H1 (cell line): Measurements from ENCODE around the gene SLC12A5. TPM values are rescaled to one million over a fixed set of nuclear protein-coding genes. Genes with fewer than 3 reads are reported as not detected.

Source experiments
- ASH2L ChIP-seq: fragments of 200-600, 300-600 bp; sonication (generic); IDR thresholded peaks from one replicate; pipeline ENCODE4 v1.7.1; 2017; ENCODE audit warnings: low read length
- BACH1 ChIP-seq: IDR thresholded peaks from 2 replicates; pipeline ENCODE4 v1.6.1; 2012; ENCODE audit warnings: low read length, improper control_type of control experiment
- CREB1 ChIP-seq: IDR thresholded peaks from 2 replicates; pipeline ENCODE4 v1.6.1; 2012; ENCODE audit warnings: inconsistent platforms
- CTCF ChIP-seq, 3 experiments: IDR thresholded peaks; 1 replicate in 2 of 3; 2 replicates in 1 of 3; pipeline versions ENCODE4 v1.5.1 to v1.6.1; 2011; ENCODE audit warnings: low read length in 3 of 3, mild to moderate bottlenecking in 3 of 3, inconsistent platforms in 2 of 3, low read depth in 1 of 3, moderate library complexity in 1 of 3; ENCODE audit not compliant: insufficient read depth in 1 of 3; ENCODE audit errors: control extremely low read depth in 1 of 3
- EZH2 ChIP-seq: fragments of 200-600 bp; sonication (generic); IDR thresholded peaks from 2 replicates; pipeline ENCODE4 v1.7.1; 2012; ENCODE audit warnings: low read depth, mild to moderate bottlenecking, moderate library complexity, low read length, inconsistent platforms; ENCODE audit not compliant: severe bottlenecking
- GABPA ChIP-seq: IDR thresholded peaks from 2 replicates; pipeline ENCODE4 v1.6.1; 2011; ENCODE audit warnings: mild to moderate bottlenecking, low read length, moderate library complexity, borderline replicate concordance; ENCODE audit not compliant: insufficient read depth
- GTF2F1 ChIP-seq: IDR thresholded peaks from 2 replicates; pipeline ENCODE4 v1.6.1; 2012; ENCODE audit warnings: low read depth, low read length, improper control_type of control experiment, borderline replicate concordance
- HDAC2 ChIP-seq, 2 experiments: fragments of 300-600 bp in 1 of 2; sonication (generic) in 1 of 2; IDR thresholded peaks; 2 replicates each; pipeline ENCODE4 v1.6.1; 2011 to 2012; ENCODE audit warnings: low read depth in 2 of 2, low read length in 2 of 2, mild to moderate bottlenecking in 2 of 2, moderate library complexity in 2 of 2, borderline replicate concordance in 1 of 2, inconsistent platforms in 1 of 2
- JUN ChIP-seq: IDR thresholded peaks from 2 replicates; pipeline ENCODE4 v1.6.1; 2011; ENCODE audit warnings: low read depth, mild to moderate bottlenecking, improper control_type of control experiment, low read length
- KDM4A ChIP-seq: IDR thresholded peaks from one replicate; pipeline ENCODE4 v1.7.1; 2012; ENCODE audit warnings: low read depth, mild to moderate bottlenecking, moderate library complexity, low read length, inconsistent platforms; ENCODE audit not compliant: severe bottlenecking
- NANOG ChIP-seq: IDR thresholded peaks from 2 replicates; pipeline ENCODE4 v1.6.1; 2011; ENCODE audit warnings: low read length, low read depth, mild to moderate bottlenecking, inconsistent platforms; ENCODE audit not compliant: insufficient read depth, poor library complexity, severe bottlenecking
- PHF8 ChIP-seq: fragments of 200-600 bp; sonication (generic); conservative IDR thresholded peaks from 2 replicates; pipeline ENCODE4 v1.7.1; 2012; ENCODE audit warnings: low read depth, mild to moderate bottlenecking, inconsistent platforms, low read length, moderate library complexity
- POLR2A ChIP-seq, 2 experiments: IDR thresholded peaks; 1 replicate in 1 of 2; 2 replicates in 1 of 2; pipeline ENCODE4 v1.6.1; 2011; ENCODE audit warnings: low read depth in 2 of 2, low read length in 2 of 2, mild to moderate bottlenecking in 2 of 2; ENCODE audit errors: control extremely low read depth in 1 of 2
- RBBP5 ChIP-seq: IDR thresholded peaks from 2 replicates; pipeline ENCODE4 v1.7.1; 2012; ENCODE audit warnings: low read depth, mild to moderate bottlenecking, inconsistent platforms, low read length, moderate library complexity, borderline replicate concordance
- SIN3A ChIP-seq, 2 experiments: IDR thresholded peaks in 1 of 2; conservative IDR thresholded peaks in 1 of 2; 2 replicates each; pipeline ENCODE4 v1.6.1; 2011 to 2012; ENCODE audit warnings: low read length in 2 of 2, improper control_type of control experiment in 1 of 2, low read depth in 1 of 2, mild to moderate bottlenecking in 1 of 2
- SIX5 ChIP-seq: IDR thresholded peaks from 2 replicates; pipeline ENCODE4 v1.6.1; 2011; ENCODE audit warnings: mild to moderate bottlenecking, low read depth, low read length
- SP2 ChIP-seq: IDR thresholded peaks from 2 replicates; pipeline ENCODE4 v1.6.1; 2012; ENCODE audit warnings: mild to moderate bottlenecking, low read length, inconsistent platforms
- TAF1 ChIP-seq: IDR thresholded peaks from 2 replicates; pipeline ENCODE4 v1.6.1; 2011; ENCODE audit warnings: mild to moderate bottlenecking, low read depth, low read length
- TBP ChIP-seq: IDR thresholded peaks from 2 replicates; pipeline ENCODE4 v1.6.1; 2011; ENCODE audit warnings: low read depth, low read length, improper control_type of control experiment
- polyA plus RNA-seq, 7 experiments: library from polyadenylated mRNA; depleted of rRNA in 3 of 7; stranded (reverse) in 5 of 7; unstranded in 2 of 7; fragments of >200 nt in 5 of 7; fragments of 200-250 nt in 2 of 7; gene quantifications; 1 replicate in 5 of 7; 2 replicates in 1 of 7; 4 replicates in 1 of 7; pipeline versions ENCODE4 v1.2.1 to v1.2.3, GENCODE V29; 2011 to 2013; ENCODE audit warnings: missing spikeins in 2 of 7, mixed read lengths in 2 of 7
- total RNA-seq: library from RNA; stranded (reverse); fragmentation: NEBNext Ultra II Directional; extraction: Animal tissue kit (Norgen Biotek cat#: 25700); gene quantifications from 2 replicates; pipeline ENCODE4 v1.2.1, GENCODE V29; 2021
- TF ChIP-seq, protein P1 (sequence below): IDR thresholded peaks from 2 replicates; pipeline ENCODE4 v1.6.1; 2011; ENCODE audit warnings: low read length, improper control_type of control experiment

Gene SLC12A5
- total and polyA plus RNA-seq, 2 of the 8 experiments (the other 6 are each of a cell fraction or from before 2014, with no cell fraction given) = 1.9 to 7.3 TPM

DNA sequence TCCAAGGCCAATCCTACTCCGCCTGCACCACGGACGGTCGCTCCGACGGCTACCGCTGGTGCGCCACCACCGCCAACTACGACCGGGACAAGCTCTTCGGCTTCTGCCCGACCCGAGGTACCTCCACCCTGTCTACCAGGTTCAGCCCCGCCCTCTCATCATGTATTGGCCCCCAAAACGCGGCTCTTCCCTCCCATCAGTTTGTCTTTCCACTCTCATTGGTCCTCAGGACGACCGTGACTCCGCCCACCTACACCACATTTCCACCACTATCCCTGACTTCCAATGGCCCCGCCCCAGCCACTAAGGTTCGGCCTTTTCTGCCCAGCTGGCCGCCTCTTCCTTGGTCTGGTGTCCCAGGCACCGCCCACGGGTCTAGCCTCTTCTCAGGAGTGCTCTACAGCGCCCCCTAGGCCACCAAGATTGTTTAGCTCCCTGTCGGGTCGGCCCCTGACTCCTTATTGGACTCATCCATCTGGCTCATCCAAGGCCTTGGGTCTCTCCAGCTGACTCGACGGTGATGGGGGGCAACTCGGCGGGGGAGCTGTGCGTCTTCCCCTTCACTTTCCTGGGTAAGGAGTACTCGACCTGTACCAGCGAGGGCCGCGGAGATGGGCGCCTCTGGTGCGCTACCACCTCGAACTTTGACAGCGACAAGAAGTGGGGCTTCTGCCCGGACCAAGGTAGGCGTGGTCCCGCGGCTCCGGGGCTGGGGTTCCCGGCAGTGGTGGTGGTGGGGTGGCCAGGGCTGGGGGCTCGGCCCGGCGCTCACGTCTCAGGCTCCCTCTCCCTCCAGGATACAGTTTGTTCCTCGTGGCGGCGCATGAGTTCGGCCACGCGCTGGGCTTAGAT, 17.2 kb upstream of the SLC12A5 start (continued):
- TF ChIP-seq HDAC2 (IDR thresholded peaks at IDR 0.05; ENCODE audit: borderline replicate concordance in 1 of 2, low read depth in 2 of 2, low read length in 2 of 2) (no peak), TBP (peak; percentile 71; the same call in 1 of the 2 replicates), TAF1 (peak; percentile 73; the same call in 1 of the 2 replicates), NANOG (peak; percentile 0), RBBP5 (no peak), PHF8 (no peak), EZH2 (no peak), JUN (no peak), GABPA (no peak), BACH1 (no peak), ASH2L (no peak), SIX5 (no peak), KDM4A (no peak), CREB1 (no peak), POLR2A (IDR thresholded peaks at IDR 0.05; ENCODE audit: control extremely low read depth in 1 of 2, low read depth in 2 of 2, low read length in 2 of 2) (peak in 1 of 2 experiments; percentile 52; a peak in 1 of 3 replicates), SP2 (no peak), CTCF (IDR thresholded peaks at IDR 0.05; ENCODE audit: control extremely low read depth in 1 of 3, insufficient read depth in 1 of 3, low read depth in 1 of 3, low read length in 3 of 3) (peak; percentile 74 to 87 (median 82)), GTF2F1 (no peak), SIN3A (conservative IDR thresholded peaks at IDR 0.05 in 1 of 2, IDR thresholded peaks at IDR 0.05 in 1 of 2; ENCODE audit: low read depth in 1 of 2, low read length in 2 of 2) (peak in 1 of 2 experiments; percentile 80; a peak in 2 of 4 replicates)
- TF ChIP-seq, protein P1, sequence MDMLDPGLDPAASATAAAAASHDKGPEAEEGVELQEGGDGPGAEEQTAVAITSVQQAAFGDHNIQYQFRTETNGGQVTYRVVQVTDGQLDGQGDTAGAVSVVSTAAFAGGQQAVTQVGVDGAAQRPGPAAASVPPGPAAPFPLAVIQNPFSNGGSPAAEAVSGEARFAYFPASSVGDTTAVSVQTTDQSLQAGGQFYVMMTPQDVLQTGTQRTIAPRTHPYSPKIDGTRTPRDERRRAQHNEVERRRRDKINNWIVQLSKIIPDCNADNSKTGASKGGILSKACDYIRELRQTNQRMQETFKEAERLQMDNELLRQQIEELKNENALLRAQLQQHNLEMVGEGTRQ = no peak
